ENCODE measurements around the gene CD81. TPM values are rescaled to one million over a fixed set of nuclear protein-coding genes. Genes with fewer than 3 reads are reported as not detected.
A peak's percentile ranks its signal among the peaks of the same experiment; 100 is the strongest.
"Not testable (repeated sequence)": the region's sequence is repeated elsewhere in the genome, so short reads cannot be mapped to it uniquely, and the experiment has no call there.

Gene CD81
- total RNA-seq, result 100 to 1,000 TPM; 111 to 217 TPM
- long read RNA-seq, transcript CD81-201 (8 exons, 1,520 nt), result major isoform, 34 of 45 reads
- long read RNA-seq, partial matches to known transcripts, result 3 of 45 reads
- long read RNA-seq, other reads (novel, unspliced or antisense), result 3 of 45 reads

GRCh38 chr11:2376751-2377451 is at the start of gene CD81:
TSS of gene CD81 (plus strand) at chr11:2377310. CDS start at chr11:2377550, 240 bp downstream.
- peak; percentile 79 for ATAC-seq
- intact Hi-C loops (cut with DNase I, micrococcal nuclease), result no loop called here
- DNase-seq, result peak in 1 of 2 donors; percentile 57

- intact Hi-C loops (cut with DNase I, micrococcal nuclease), result no loop called here
- DNase-seq (no peak), ATAC-seq (no peak)
Observed at GRCh38 chr11:2328021-2328420, 49.1 kb upstream of the CD81 start.

GRCh38 chr11:2328656-2329354 is 48.3 kb upstream of the CD81 start:
- no peak for DNase-seq
- intact Hi-C loops (cut with DNase I, micrococcal nuclease), result no loop called here
- no peak for ATAC-seq

GRCh38 chr11:2329551-2329950 is 47.6 kb upstream of the CD81 start:
- DNase-seq (no peak), ATAC-seq (no peak)
- intact Hi-C loops (cut with DNase I, micrococcal nuclease), result no loop called here

- intact Hi-C loops (cut with DNase I, micrococcal nuclease), result no loop called here
- no peak for ATAC-seq
- DNase-seq, result no peak
Observed at GRCh38 chr11:2330696-2331095, 46.4 kb upstream of the CD81 start.

GRCh38 chr11:2331404-2331803 is 45.7 kb upstream of the CD81 start:
- intact Hi-C loops (cut with DNase I, micrococcal nuclease), result no loop called here
- DNase-seq, result no peak
- ATAC-seq, result no peak

GRCh38 chr11:2332569-2332968 is 44.5 kb upstream of the CD81 start:
- ATAC-seq; DNase-seq; intact Hi-C loops (cut with DNase I, micrococcal nuclease): not testable (repeated sequence)

GRCh38 chr11:2333486-2334205 is 43.5 kb upstream of the CD81 start:
- DNase-seq; ATAC-seq; intact Hi-C loops (cut with DNase I, micrococcal nuclease): not testable (repeated sequence)

GRCh38 chr11:2335286-2335685 is 41.8 kb upstream of the CD81 start:
- intact Hi-C loops (cut with DNase I, micrococcal nuclease), result not testable (repeated sequence)

GRCh38 chr11:2338760-2339159 is 38.4 kb upstream of the CD81 start:
- intact Hi-C loops (cut with DNase I, micrococcal nuclease); ATAC-seq; DNase-seq: not testable (repeated sequence)

More at GRCh38 chr11:2335286-2335685, 41.8 kb upstream of the CD81 start:
- ATAC-seq, DNase-seq: not testable (repeated sequence)

GRCh38 chr11:2342557-2342956 is 34.6 kb upstream of the CD81 start:
- intact Hi-C loops (cut with DNase I, micrococcal nuclease), result no loop called here
- DNase-seq (no peak), ATAC-seq (no peak)

- DNase-seq, result no peak
- intact Hi-C loops (cut with DNase I, micrococcal nuclease), result no loop called here
- ATAC-seq, result no peak
Observed at GRCh38 chr11:2342981-2343380, 34.1 kb upstream of the CD81 start.

- intact Hi-C loops (cut with DNase I, micrococcal nuclease), result no loop called here
- ATAC-seq, result no peak
- DNase-seq, result no peak
Observed at GRCh38 chr11:2343502-2343901, 33.6 kb upstream of the CD81 start.

- intact Hi-C loops (cut with DNase I, micrococcal nuclease), result no loop called here
- ATAC-seq (no peak), DNase-seq (no peak)
Observed at GRCh38 chr11:2345050-2345449, 32.1 kb upstream of the CD81 start.

- ATAC-seq, result no peak
- intact Hi-C loops (cut with DNase I, micrococcal nuclease), result no loop called here
- no peak for DNase-seq
Observed at GRCh38 chr11:2346014-2346413, 31.1 kb upstream of the CD81 start.

GRCh38 chr11:2346586-2347307 is 30.4 kb upstream of the CD81 start:
- no peak for DNase-seq
- ATAC-seq, result no peak
- intact Hi-C loops (cut with DNase I, micrococcal nuclease), result no loop called here

- no peak for ATAC-seq
- intact Hi-C loops (cut with DNase I, micrococcal nuclease), result no loop called here
- no peak for DNase-seq
Observed at GRCh38 chr11:2347308-2347830, 29.7 kb upstream of the CD81 start.

- ATAC-seq (no peak), DNase-seq (no peak)
- intact Hi-C loops (cut with DNase I, micrococcal nuclease), result no loop called here
Observed at GRCh38 chr11:2348986-2349385, 28.1 kb upstream of the CD81 start.

- intact Hi-C loops (cut with DNase I, micrococcal nuclease), result no loop called here
- DNase-seq, result no peak
- ATAC-seq, result no peak
Observed at GRCh38 chr11:2351701-2352100, 25.4 kb upstream of the CD81 start.
